Kidney (tissue), 14 donors: ENCODE results near the gene CEP112. TPM values are rescaled to one million over a fixed set of nuclear protein-coding genes. Genes with fewer than 3 reads are reported as not detected.

Experiments
- DNase-seq, 5 donors: peaks; one replicate each; pipeline ENCODE4 v3.0.0-alpha.2; 2013 to 2020
- FAIRE-seq: peaks from 2 replicates; lab custom pipeline; 2012; peaks lifted over from hg19 to GRCh38; lab: Jason Lieb, UNC
- H3K27ac ChIP-seq, 2 donors: one replicate each; pipeline ENCODE4 v1.7.0; 2013; ENCODE audit warnings: low read depth in 2 of 2, low read length in 2 of 2, inconsistent platforms in 1 of 2
- H3K27me3 ChIP-seq: one replicate; pipeline ENCODE4 v1.7.1; 2013; ENCODE audit warnings: low read length, inconsistent platforms; ENCODE audit not compliant: control insufficient read depth, insufficient read depth
- H3K36me3 ChIP-seq, 3 donors: one replicate each; pipeline versions ENCODE4 v1.7.0 to v1.7.1; 2013; ENCODE audit warnings: low read length in 3 of 3, control low read depth in 1 of 3, inconsistent platforms in 1 of 3; ENCODE audit not compliant: insufficient read depth in 3 of 3, control insufficient read depth in 2 of 3
- H3K4me1 ChIP-seq, 3 donors: one replicate each; pipeline versions ENCODE4 v1.7.0 to v1.7.1; 2013; ENCODE audit warnings: low read length in 3 of 3, inconsistent platforms in 1 of 3, low read depth in 1 of 3; ENCODE audit not compliant: control insufficient read depth in 2 of 3, insufficient read depth in 2 of 3
- H3K4me3 ChIP-seq, 3 donors: one replicate each; pipeline versions ENCODE4 v1.7.0 to v1.8.1; 2013; ENCODE audit warnings: low read length in 3 of 3, control low read depth in 1 of 3, inconsistent platforms in 1 of 3
- H3K9ac ChIP-seq, 3 donors: one replicate each; pipeline versions ENCODE4 v1.7.0 to v1.7.1; 2013; ENCODE audit warnings: low read length in 3 of 3, control low read depth in 1 of 3, inconsistent platforms in 1 of 3
- H3K9me3 ChIP-seq, 3 donors: one replicate each; pipeline versions ENCODE4 v1.7.0 to v1.7.1; 2013; ENCODE audit warnings: low read length in 3 of 3, control low read depth in 1 of 3, inconsistent platforms in 1 of 3; ENCODE audit not compliant: control insufficient read depth in 2 of 3, insufficient read depth in 1 of 3
- CTCF ChIP-seq: IDR thresholded peaks from 3 replicates; pipeline ENCODE4 v1.5.1; 2012; ENCODE audit warnings: mild to moderate bottlenecking, moderate library complexity, borderline replicate concordance; ENCODE audit not compliant: insufficient read depth; ENCODE audit errors: extremely low read depth
- intact Hi-C: fragments of 100-400 bp; cut with DNase I; formaldehyde crosslinking; loops from one replicate; pipeline ENCODE4 v1.11.1; 2022
- polyA plus RNA-seq: library from polyadenylated mRNA; stranded (reverse); fragments of 350-450 nt; fragmentation: Illumina TruSeq; extraction: RNeasy Lipid Tissue Mini Kit (QIAGEN cat#74804); gene quantifications from one replicate; pipeline ENCODE4 v1.2.3, GENCODE V29; 2014; ENCODE audit warnings: low read depth, low replicate concordance; ENCODE audit not compliant: insufficient read depth
- total RNA-seq: library from RNA; stranded (reverse); fragmentation: NEBNext Ultra II Directional; extraction: Animal tissue kit (Norgen Biotek cat#: 25700); gene quantifications from one replicate; pipeline ENCODE4 v1.2.1, GENCODE V29; 2021
- donor health status: control.
- donor health status: control.
- donor health status: control.
- donor health status: control.
- donor health status: control.
- donor health status: DM: yes; HTN: yes; CAD: no.
- donor health status: Normal renal cell carcinoma (clear cell type).

The CEP112 gene
- total and polyA plus RNA-seq, 2 donors from 2014 or later, result 17.0 to 27.4 TPM

GRCh38 chr17:65902155-65902554 is 289.8 kb downstream of the CEP112 start:
- Histone ChIP-seq H3K4me1 (no peaks in the 10 kb centered on the region), H3K36me3 (no peaks in the 10 kb centered on the region), H3K4me3 (no peak overlapping the region), H3K9ac (no peak overlapping the region), H3K9me3 (no peaks in the 10 kb centered on the region), H3K27ac (no peak overlapping the region), H3K27me3 (no peaks in the 10 kb centered on the region)
- DNase-seq (no peak), FAIRE-seq (no peak)
- no peak for TF ChIP-seq CTCF
- intact Hi-C loops, result no loop called here

GRCh38 chr17:65901394-65901793 is 290.5 kb downstream of the CEP112 start:
- H3K4me1 ChIP-seq, result no peaks in the 10 kb centered on the region
- intact Hi-C loops, result no loop called here
- H3K27me3 ChIP-seq, result no peaks in the 10 kb centered on the region
- DNase-seq, result no peak
- no peak overlapping the region for H3K27ac ChIP-seq
- no peak overlapping the region for H3K9ac ChIP-seq
- no peaks in the 10 kb centered on the region for H3K36me3 ChIP-seq
- FAIRE-seq, result no peak
- H3K4me3 ChIP-seq, result no peak overlapping the region
- no peaks in the 10 kb centered on the region for H3K9me3 ChIP-seq
- TF ChIP-seq CTCF, result no peak

- Histone ChIP-seq H3K36me3 (no peaks in the 10 kb centered on the region), H3K27me3 (no peaks in the 10 kb centered on the region), H3K9ac (no peak overlapping the region), H3K4me1 (no peaks in the 10 kb centered on the region), H3K4me3 (no peak overlapping the region), H3K9me3 (no peaks in the 10 kb centered on the region), H3K27ac (no peak overlapping the region)
- intact Hi-C loops, result no loop called here
- DNase-seq (no peak), FAIRE-seq (no peak)
- no peak for TF ChIP-seq CTCF
These were observed 291.7 kb downstream of the CEP112 start for GRCh38 chr17:65900216-65900615.

- no peak for TF ChIP-seq CTCF
- Histone ChIP-seq H3K27ac (no peak overlapping the region), H3K36me3 (no peaks in the 10 kb centered on the region), H3K9me3 (no peaks in the 10 kb centered on the region), H3K4me1 (no peaks in the 10 kb centered on the region), H3K9ac (no peak overlapping the region), H3K27me3 (no peaks in the 10 kb centered on the region), H3K4me3 (no peak overlapping the region)
- FAIRE-seq (no peak), DNase-seq (no peak)
- intact Hi-C loops, result no loop called here
These were observed 293.3 kb downstream of the CEP112 start for GRCh38 chr17:65898651-65899050.
